Naive thymus-derived CD8-positive, alpha-beta T cell (primary cell): ENCODE data around the gene C2CD4A. TPM values are rescaled to one million over a fixed set of nuclear protein-coding genes. Genes with fewer than 3 reads are reported as not detected.

ENCODE experiments used
- ATAC-seq, 2 donors: fragments of 150-1000 bp; cut with Tn5 transposase in 1 of 2; sonication (Bioruptor Pico), chemical (Tn5 transposase) in 1 of 2; 1 replicate in 1 of 2; 2 replicates in 1 of 2; pipeline ENCODE4 v1.10.0; 2021; ENCODE audit warnings: mild to moderate bottlenecking in 2 of 2, moderate library complexity in 2 of 2
- POLR2A ChIA-PET: fragments of 350-600 bp; sonication (Branson Sonifier 250); formaldehyde crosslinking; loops from one replicate; lab custom pipeline; 2021; ENCODE audit warnings: antibody characterized with exemption; lab: Charles Lee
- DNase-seq, 10 donors: peaks; one replicate each; pipeline versions ENCODE4 v3.0.0 to v3.0.0-alpha.2; 2020 to 2022
- H3K27ac Mint-ChIP-seq, 10 donors: one replicate each; pipeline ENCODE4 v1.8.0; 2020 to 2022; ENCODE audit warnings: mild to moderate bottlenecking in 10 of 10, mixed read lengths in 10 of 10, moderate library complexity in 4 of 10, inconsistent platforms in 1 of 10
- H3K27me3 Mint-ChIP-seq, 5 donors: one replicate each; pipeline ENCODE4 v1.8.0; 2021 to 2022; ENCODE audit warnings: mixed read lengths in 5 of 5
- H3K36me3 Mint-ChIP-seq, 3 donors: one replicate each; pipeline ENCODE4 v1.8.0; 2020 to 2022; ENCODE audit warnings: mixed read lengths in 3 of 3, mild to moderate bottlenecking in 2 of 3, inconsistent platforms in 1 of 3
- H3K4me1 Mint-ChIP-seq, 4 donors: one replicate each; pipeline ENCODE4 v1.8.0; 2021 to 2022; ENCODE audit warnings: mixed read lengths in 4 of 4
- H3K4me3 Mint-ChIP-seq, 10 donors: one replicate each; pipeline ENCODE4 v1.8.0; 2020 to 2022; ENCODE audit warnings: mild to moderate bottlenecking in 10 of 10, mixed read lengths in 10 of 10, moderate library complexity in 6 of 10, inconsistent platforms in 1 of 10
- H3K9me3 Mint-ChIP-seq, 9 donors: one replicate each; pipeline ENCODE4 v1.8.0; 2020 to 2022; ENCODE audit warnings: mixed read lengths in 9 of 9, mild to moderate bottlenecking in 3 of 9, inconsistent platforms in 1 of 9, moderate library complexity in 1 of 9
- polyA plus RNA-seq, 3 donors: library from polyadenylated mRNA; unstranded; fragments of 300-500 nt; fragmentation: Illumina TruSeq; gene quantifications; one replicate each; pipeline ENCODE4 v1.2.3, GENCODE V29; 2021
- total RNA-seq, 8 experiments: library from RNA in 2 of 8; stranded (reverse) in 2 of 8; gene quantifications; one replicate each; pipeline ENCODE4 v1.2.3 and lab custom pipeline; 2021 to 2026

C2CD4A gene
- total and polyA plus RNA-seq, 5 experiments from 2014 or later = not detected

DNA sequence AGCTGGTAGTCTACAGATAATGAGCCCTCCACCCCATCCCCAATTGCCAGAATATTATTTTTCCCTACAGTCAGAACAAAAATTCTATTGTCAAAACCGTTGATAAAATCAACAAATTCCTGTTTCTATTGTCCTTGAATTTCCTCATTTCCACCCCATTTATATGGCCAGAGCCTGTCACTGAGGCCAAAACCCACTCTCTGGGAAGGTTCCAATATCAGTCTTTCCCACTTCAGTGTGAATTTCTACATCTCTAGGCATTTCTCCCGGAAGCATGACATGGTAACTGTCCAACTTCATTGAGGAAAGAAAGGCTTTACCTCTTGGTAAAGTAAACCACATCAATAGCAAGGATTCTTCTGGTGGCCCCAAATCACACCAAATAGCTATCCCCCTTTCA, 41.6 kb downstream of the C2CD4A start:
- Mint-ChIP-seq H3K4me1 (peaks cover 0 to 2% (median 0%) of the 10 kb centered on the region in 4 donors), H3K27ac (no peak overlapping the region), H3K9me3 (no peaks in the 10 kb centered on the region), H3K27me3 (peaks cover 0 to 8% (median 4%) of the 10 kb centered on the region in 5 donors), H3K4me3 (no peak overlapping the region), H3K36me3 (no peaks in the 10 kb centered on the region)
- POLR2A ChIA-PET = no interaction called here
- no peak for DNase-seq
- no peak for ATAC-seq

DNA sequence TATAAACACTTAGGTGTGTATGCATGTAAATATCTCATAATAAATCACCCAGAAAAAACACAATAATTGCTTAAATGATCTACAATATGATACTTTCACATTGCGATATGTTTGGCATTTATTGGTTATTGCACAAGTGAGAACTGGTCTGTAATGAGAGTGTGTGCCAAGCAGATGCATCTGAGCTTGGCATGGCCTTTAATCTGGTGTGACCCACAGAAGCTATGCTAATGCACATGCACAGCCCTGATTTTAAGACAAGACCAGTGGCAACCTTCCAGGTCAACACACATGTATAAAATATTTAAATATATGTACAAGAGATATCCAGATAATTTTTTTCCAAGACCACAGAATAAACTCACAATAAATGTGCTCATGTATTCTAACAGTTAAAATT, 42.7 kb downstream of the C2CD4A start:
- no peak overlapping the region for H3K27ac Mint-ChIP-seq
- peaks cover 0 to 2% (median 0%) of the 10 kb centered on the region in 4 donors for H3K4me1 Mint-ChIP-seq
- peaks cover under 1 to 12% (median 4%) of the 10 kb centered on the region in 5 donors for H3K27me3 Mint-ChIP-seq
- H3K36me3 Mint-ChIP-seq = no peaks in the 10 kb centered on the region
- ATAC-seq = no peak
- no peaks in the 10 kb centered on the region for H3K9me3 Mint-ChIP-seq
- no peak overlapping the region for H3K4me3 Mint-ChIP-seq
- POLR2A ChIA-PET = no interaction called here
- DNase-seq = no peak

DNA sequence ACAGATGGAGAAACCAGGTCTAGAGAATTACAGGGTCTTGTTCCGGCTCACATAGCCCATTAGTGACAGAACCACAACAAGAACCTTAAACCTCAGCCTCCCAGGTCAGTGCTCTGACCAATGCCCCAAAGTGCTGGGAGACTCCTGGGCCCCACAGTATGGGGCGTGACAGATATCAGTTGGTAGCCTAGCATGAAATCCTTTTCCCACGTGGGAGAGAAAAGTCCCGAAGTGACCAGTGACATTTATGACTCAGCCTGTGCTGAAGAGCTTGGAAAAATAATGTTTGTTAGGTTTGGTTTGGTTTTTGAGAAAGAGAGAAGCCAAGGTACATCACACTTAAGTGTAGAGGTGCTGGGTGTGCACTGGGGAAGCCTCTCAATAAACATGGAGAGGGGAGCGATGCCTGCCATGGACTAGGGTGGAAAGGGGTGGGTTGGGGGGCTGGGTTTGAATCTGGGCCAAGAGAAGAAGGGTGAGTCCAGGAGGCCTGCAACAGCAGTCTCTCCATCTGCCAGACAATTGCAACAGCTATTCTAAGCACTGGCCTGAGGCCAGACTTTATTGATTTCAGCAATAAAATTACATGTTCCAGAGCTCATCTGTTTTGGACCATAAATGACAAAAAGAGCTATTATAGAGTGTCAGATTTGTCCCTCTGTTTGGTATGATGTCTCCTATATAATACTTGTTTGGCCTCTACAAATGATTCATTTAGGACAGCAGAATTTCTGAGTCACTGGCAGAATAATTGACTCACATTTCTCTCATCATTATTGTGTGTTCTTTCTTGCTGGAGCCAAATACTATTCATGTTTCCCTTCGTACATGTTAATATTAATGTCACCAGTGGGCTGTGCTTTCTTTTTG, 43.4 kb downstream of the C2CD4A start:
- POLR2A ChIA-PET = no interaction called here
- no peak for ATAC-seq
- Mint-ChIP-seq H3K36me3 (no peaks in the 10 kb centered on the region), H3K4me1 (peaks cover 0 to 2% (median 0%) of the 10 kb centered on the region in 4 donors), H3K27me3 (peaks cover 4 to 12% (median 5%) of the 10 kb centered on the region in 5 donors), H3K4me3 (no peak overlapping the region), H3K27ac (no peak overlapping the region), H3K9me3 (no peaks in the 10 kb centered on the region)
- no peak for DNase-seq

DNA sequence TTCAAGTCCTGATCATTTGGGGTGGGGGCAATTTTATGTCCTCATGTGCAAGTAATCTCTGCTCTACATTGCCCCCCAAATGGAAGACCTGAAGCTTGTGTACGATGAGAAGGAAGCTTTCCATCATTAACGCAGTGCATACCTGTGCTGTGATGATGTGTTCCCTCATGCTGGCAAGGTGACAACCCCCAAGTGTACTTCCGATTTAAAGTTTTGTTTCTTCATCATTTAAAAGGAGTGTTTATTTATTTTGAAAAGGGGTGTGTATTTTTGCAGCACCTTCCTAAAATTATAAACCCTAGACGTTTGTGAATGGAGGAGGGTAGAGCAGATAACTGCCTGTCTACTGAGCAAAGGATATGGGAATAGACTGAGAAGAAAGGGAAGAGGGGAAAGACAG, 45.3 kb downstream of the C2CD4A start:
- no peaks in the 10 kb centered on the region for H3K36me3 Mint-ChIP-seq
- no peak for ATAC-seq
- peaks cover 2 to 12% (median 5%) of the 10 kb centered on the region in 5 donors for H3K27me3 Mint-ChIP-seq
- no peaks in the 10 kb centered on the region for H3K9me3 Mint-ChIP-seq
- no peak overlapping the region for H3K4me3 Mint-ChIP-seq
- H3K27ac Mint-ChIP-seq = no peak overlapping the region
- POLR2A ChIA-PET = no interaction called here
- DNase-seq = no peak
- peaks cover 0 to 2% (median 0%) of the 10 kb centered on the region in 4 donors for H3K4me1 Mint-ChIP-seq

DNA sequence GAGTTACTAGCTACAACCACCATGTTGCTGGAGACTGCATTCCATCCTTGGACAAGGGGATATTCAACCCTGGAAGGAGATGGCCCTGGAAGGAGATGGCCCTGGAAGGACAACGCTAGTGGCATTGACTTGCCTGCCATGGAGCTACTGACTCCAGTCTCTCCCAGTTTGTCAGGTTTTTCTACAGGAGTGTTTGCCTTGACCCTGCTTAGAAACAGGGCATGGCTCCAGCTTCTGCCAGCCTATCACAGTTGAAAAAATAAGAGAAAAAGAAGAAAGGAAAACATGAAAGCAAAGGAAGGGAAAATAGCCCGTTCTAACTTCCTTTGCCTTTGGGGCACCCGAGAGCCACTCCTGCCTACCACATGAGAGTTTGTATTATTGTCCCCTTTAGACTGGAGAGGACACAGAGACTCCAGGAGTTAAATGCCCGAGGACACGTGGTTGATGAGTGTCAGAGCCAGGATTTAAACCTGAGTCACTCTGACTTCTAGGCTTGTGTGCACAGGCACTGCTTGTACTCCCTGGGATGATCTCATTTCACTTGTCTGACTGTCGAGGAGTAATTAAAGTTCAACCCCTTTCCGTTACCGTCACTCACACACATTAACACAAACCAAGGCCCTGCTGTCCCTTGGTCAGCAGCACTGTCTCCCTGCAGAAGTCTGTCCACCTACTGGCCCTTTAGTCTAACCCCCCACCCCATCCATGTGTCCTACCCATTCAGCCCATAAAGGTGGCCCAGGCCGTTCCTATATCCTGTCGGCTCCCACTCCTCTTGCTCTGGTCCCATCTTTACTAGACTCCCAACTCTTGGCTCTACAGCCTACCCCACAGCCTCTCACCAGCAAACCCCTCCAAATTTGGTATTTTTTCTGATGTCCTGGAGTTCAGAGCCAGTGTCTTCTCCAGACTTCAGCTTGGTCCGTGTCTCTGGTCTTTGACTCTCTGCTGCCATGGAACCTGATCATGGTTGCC, 46.1 kb downstream of the C2CD4A start:
- peaks cover 0 to 2% (median 0%) of the 10 kb centered on the region in 4 donors for H3K4me1 Mint-ChIP-seq
- peaks cover 2 to 12% (median 8%) of the 10 kb centered on the region in 5 donors for H3K27me3 Mint-ChIP-seq
- H3K27ac Mint-ChIP-seq = peak overlapping the region in 1 of 10 donors; percentile 10
- H3K4me3 Mint-ChIP-seq = no peak overlapping the region
- H3K36me3 Mint-ChIP-seq = no peaks in the 10 kb centered on the region
- H3K9me3 Mint-ChIP-seq = no peaks in the 10 kb centered on the region
- ATAC-seq = no peak
- POLR2A ChIA-PET = no interaction called here
- no peak for DNase-seq

DNA sequence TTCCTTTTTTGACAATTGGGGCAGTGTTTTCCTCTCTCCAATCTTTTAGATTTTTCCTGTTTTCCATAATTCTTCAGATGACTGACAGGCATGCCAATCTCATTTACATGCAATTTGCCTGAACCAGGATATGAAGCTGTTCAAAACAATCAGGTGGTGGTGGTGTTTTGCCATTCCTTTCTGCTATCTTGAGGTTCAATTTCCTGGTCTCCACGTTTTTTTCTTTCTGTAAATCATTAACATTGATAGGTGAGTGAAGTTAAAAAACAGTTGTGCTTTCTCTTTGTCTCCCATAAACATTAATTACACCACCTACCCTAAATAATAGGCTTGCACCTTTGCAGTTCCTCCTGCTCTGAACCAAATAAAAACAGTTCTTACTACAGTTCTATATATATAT, 49.1 kb downstream of the C2CD4A start:
- H3K27me3 Mint-ChIP-seq = peaks cover 2 to 12% (median 9%) of the 10 kb centered on the region in 5 donors
- POLR2A ChIA-PET = no interaction called here
- H3K27ac Mint-ChIP-seq = no peak overlapping the region
- peaks cover 4 to 8% (median 5%) of the 10 kb centered on the region in 4 donors for H3K4me1 Mint-ChIP-seq
- no peak overlapping the region for H3K4me3 Mint-ChIP-seq
- DNase-seq (no peak), ATAC-seq (no peak)
- H3K9me3 Mint-ChIP-seq = no peaks in the 10 kb centered on the region
- H3K36me3 Mint-ChIP-seq = peaks cover 0 to 2% (median 0%) of the 10 kb centered on the region in 3 donors

DNA sequence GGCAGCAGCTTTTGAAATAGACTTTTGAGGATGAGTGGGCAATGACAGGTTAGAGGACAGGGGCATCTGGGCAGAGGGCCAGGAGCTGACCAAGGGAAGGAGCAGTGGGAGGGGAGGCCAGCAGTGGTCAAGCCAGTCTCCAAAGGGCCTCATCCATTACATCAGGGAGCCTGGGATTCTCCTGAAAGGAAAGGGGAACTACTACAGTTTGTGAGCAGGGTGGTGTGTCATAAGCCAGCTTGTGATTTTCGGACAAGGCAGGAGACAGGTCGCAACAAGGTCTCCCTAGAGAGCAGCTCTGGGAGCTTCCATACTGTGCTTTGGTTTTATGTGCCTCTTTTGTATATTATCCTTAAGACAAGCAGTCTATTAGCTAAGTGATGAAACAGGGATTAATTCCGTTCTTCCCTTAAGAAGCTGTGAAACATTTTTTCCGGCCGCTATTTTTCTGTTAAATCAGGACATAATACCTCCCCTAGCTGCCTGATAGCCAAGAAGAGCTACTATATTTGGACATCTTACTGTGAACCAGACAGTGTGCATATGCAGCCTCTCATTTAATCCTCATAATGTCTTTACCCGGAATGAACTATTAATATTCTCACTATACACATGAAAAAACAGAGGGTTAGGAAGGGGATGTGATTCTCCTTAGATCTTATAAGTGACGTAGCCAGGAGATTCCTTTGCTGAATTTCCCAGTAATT, 51.9 kb downstream of the C2CD4A start:
- Mint-ChIP-seq H3K27ac (no peak overlapping the region), H3K4me1 (peaks cover 2 to 14% (median 10%) of the 10 kb centered on the region in 4 donors), H3K36me3 (peaks cover 0 to 2% (median 0%) of the 10 kb centered on the region in 3 donors), H3K4me3 (no peak overlapping the region), H3K27me3 (peaks cover under 1 to 10% (median 2%) of the 10 kb centered on the region in 5 donors), H3K9me3 (no peaks in the 10 kb centered on the region)
- DNase-seq = no peak
- POLR2A ChIA-PET = no interaction called here
- ATAC-seq = no peak

DNA sequence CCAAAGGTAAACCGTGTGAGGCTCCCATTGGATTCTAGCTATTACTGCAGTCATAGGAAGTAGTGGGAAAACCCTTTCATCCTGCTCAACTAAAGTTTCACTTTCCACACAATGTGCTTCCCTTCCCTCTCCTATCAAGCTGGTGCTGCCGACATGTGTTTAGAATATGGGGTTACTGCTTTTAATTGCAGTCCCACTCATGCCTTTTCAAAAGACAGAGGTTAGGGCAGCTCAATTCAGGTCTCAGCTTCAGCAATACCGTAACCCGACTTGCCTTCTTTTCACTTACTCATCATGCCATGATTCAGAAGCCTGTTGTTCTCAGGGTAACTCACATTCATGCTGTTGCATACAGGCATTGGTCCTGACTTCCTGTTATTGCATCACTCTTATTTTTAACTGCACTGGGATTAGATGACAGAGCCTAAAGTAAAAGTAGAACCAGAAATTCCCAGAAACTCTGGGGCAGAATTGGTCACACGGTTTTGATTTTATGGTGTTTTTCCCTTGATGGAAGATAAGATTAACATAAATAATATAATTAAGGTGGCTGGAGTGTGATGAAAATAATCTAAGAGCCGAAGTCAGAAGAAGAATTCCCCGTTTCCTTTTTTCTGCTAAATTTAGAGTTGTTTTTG, 52.6 kb downstream of the C2CD4A start:
- DNase-seq (no peak), ATAC-seq (no peak)
- Mint-ChIP-seq H3K27me3 (peaks cover 0 to 10% (median 1%) of the 10 kb centered on the region in 5 donors), H3K4me1 (peaks cover 5 to 21% (median 16%) of the 10 kb centered on the region in 4 donors), H3K27ac (peak overlapping the region in 1 of 10 donors; percentile 18), H3K4me3 (no peak overlapping the region), H3K9me3 (no peaks in the 10 kb centered on the region), H3K36me3 (peaks cover 0 to 2% (median 0%) of the 10 kb centered on the region in 3 donors)
- POLR2A ChIA-PET = no interaction called here

DNA sequence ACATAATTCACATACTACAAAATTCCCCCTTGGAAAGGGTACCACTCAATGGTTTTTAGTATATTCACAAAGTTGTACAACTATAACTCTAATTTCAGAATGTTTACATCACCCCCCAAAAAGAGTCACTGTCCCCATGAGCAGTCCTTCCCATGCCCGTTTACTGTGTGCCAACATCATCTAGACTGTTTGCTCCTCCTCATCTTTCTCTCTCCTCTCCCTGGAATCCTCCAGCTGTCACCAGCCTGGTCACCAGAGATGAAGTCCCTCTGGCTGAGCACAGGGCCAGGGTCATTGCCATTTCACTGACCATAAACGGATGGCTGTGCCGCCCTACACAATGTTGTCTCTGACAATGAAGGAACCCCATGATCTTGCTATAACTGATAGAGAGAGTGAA, 53.1 kb downstream of the C2CD4A start:
- Mint-ChIP-seq H3K27me3 (peaks cover 0 to 9% (median under 1%) of the 10 kb centered on the region in 5 donors), H3K4me3 (no peak overlapping the region), H3K4me1 (peaks cover 6 to 26% (median 21%) of the 10 kb centered on the region in 4 donors), H3K36me3 (peaks cover 0 to 2% (median 0%) of the 10 kb centered on the region in 3 donors), H3K9me3 (no peaks in the 10 kb centered on the region), H3K27ac (peak overlapping the region in 1 of 10 donors; percentile 66)
- POLR2A ChIA-PET = no interaction called here
- no peak for ATAC-seq
- DNase-seq = no peak
